K562 (cell line): ENCODE data around the gene RPS6KA4. TPM values are rescaled to one million over a fixed set of nuclear protein-coding genes. Genes with fewer than 3 reads are reported as not detected.

Experiments
- CBX1 ChIP-seq: sonication (generic); IDR thresholded peaks from 2 replicates; pipeline ENCODE4 v1.6.1; 2016; ENCODE audit warnings: antibody characterized with exemption, low read depth, mild to moderate bottlenecking
- CBX3 ChIP-seq, 2 experiments: IDR thresholded peaks; 1 replicate in 1 of 2; 2 replicates in 1 of 2; pipeline ENCODE4 v1.6.1; 2012; ENCODE audit warnings: inconsistent platforms in 2 of 2, low read length in 2 of 2, borderline replicate concordance in 1 of 2, control low read depth in 1 of 2
- HDAC2 ChIP-seq: fragments of 450-650 bp; IDR thresholded peaks from 2 replicates; pipeline ENCODE4 v1.6.1; 2016; ENCODE audit warnings: mild to moderate bottlenecking
- HDAC6 ChIP-seq: IDR thresholded peaks from 2 replicates; pipeline ENCODE4 v1.6.1; 2012; ENCODE audit warnings: low read depth, mild to moderate bottlenecking, control low read depth, inconsistent platforms, low read length, moderate library complexity
- IFI16 ChIP-seq: fragments of 250-450 bp; sonication (Bioruptor Pico); IDR thresholded peaks from 2 replicates; pipeline ENCODE4 v2.1.2; 2022; ENCODE audit warnings: mild to moderate bottlenecking, inconsistent platforms
- MCM5 ChIP-seq: fragments of 450-650 bp; IDR thresholded peaks from 2 replicates; pipeline ENCODE4 v1.6.1; 2016; ENCODE audit warnings: low read depth
- MTF1 ChIP-seq: fragments of 250-450 bp; sonication (Bioruptor Pico); IDR thresholded peaks from 2 replicates; pipeline ENCODE4 v1.9.0; 2021; ENCODE audit warnings: moderate library complexity, mild to moderate bottlenecking, inconsistent platforms, borderline replicate concordance
- NCOA2 ChIP-seq, 2 experiments: fragments of 450-650 bp; IDR thresholded peaks; 2 replicates each; pipeline ENCODE4 v1.6.1; 2018; ENCODE audit warnings: mild to moderate bottlenecking in 2 of 2, moderate library complexity in 1 of 2; ENCODE audit not compliant: partially characterized antibody in 2 of 2
- NFRKB ChIP-seq: fragments of 450-650 bp; IDR thresholded peaks from 2 replicates; pipeline ENCODE4 v1.6.1; 2016; ENCODE audit warnings: low read depth
- NR1H2 ChIP-seq: sonication (generic); formaldehyde crosslinking; IDR thresholded peaks from 2 replicates; pipeline ENCODE4 v1.4.0; 2020; ENCODE audit warnings: mild to moderate bottlenecking, missing genetic modification reagents
- NR2F6 ChIP-seq: fragments of 450-650 bp; formaldehyde crosslinking; IDR thresholded peaks from 2 replicates; pipeline ENCODE4 v1.4.0; 2020; ENCODE audit warnings: mild to moderate bottlenecking
- PPARD ChIP-seq: fragments of 250-450 bp; sonication (Bioruptor Pico); IDR thresholded peaks from 2 replicates; pipeline ENCODE4 v1.8.0; 2022; ENCODE audit warnings: inconsistent platforms, mild to moderate bottlenecking, moderate library complexity
- PRMT5 ChIP-seq: sonication (generic); formaldehyde crosslinking; IDR thresholded peaks from 2 replicates; pipeline ENCODE4 v1.5.0; 2020; ENCODE audit warnings: missing genetic modification reagents
- SAFB ChIP-seq: fragments of 200-400 bp; formaldehyde crosslinking; IDR thresholded peaks from 2 replicates; pipeline ENCODE4 v1.6.1; 2017; ENCODE audit warnings: low read depth, low read length, borderline replicate concordance
- SETDB1 ChIP-seq: IDR thresholded peaks from one replicate; pipeline ENCODE4 v1.6.1; 2012; ENCODE audit warnings: low read length, control low read depth, inconsistent platforms
- SMAD3 ChIP-seq: fragments of 450-650 bp; formaldehyde crosslinking; conservative IDR thresholded peaks from 2 replicates; pipeline ENCODE4 v1.4.0; 2020; ENCODE audit warnings: mild to moderate bottlenecking
- TCF7 ChIP-seq: sonication (generic); IDR thresholded peaks from 2 replicates; pipeline ENCODE4 v1.6.1; 2016; ENCODE audit warnings: antibody characterized with exemption, borderline replicate concordance
- XRCC5 ChIP-seq: fragments of 200-400 bp; formaldehyde crosslinking; IDR thresholded peaks from 2 replicates; pipeline ENCODE4 v1.6.1; 2017; ENCODE audit warnings: low read depth, mild to moderate bottlenecking, low read length
- ZNF121 ChIP-seq: sonication (generic); formaldehyde crosslinking; conservative IDR thresholded peaks from 2 replicates; pipeline ENCODE4 v1.8.0; 2022; ENCODE audit warnings: missing genetic modification reagents
- ZNF197 ChIP-seq: fragments of 200-800 bp; sonication (Bioruptor generic); IDR thresholded peaks from 2 replicates; pipeline ENCODE4 v1.6.1; 2016; ENCODE audit warnings: low read depth, missing genetic modification characterization, missing compliant biosample characterization
- ZNF347 ChIP-seq: fragments of 450-650 bp; formaldehyde crosslinking; IDR thresholded peaks from 2 replicates; pipeline ENCODE4 v1.4.0; 2020; ENCODE audit warnings: low read depth, mild to moderate bottlenecking, moderate library complexity
- ZNF696 ChIP-seq: fragments of 250-450 bp; sonication (Bioruptor Pico); conservative IDR thresholded peaks from 2 replicates; pipeline ENCODE4 v1.4.0; 2020; ENCODE audit warnings: mild to moderate bottlenecking, moderate library complexity
- polyA plus RNA-seq, 8 experiments: library from polyadenylated mRNA; depleted of rRNA in 4 of 8; stranded (reverse) in 5 of 8; unstranded in 3 of 8; fragments of >200 nt; fragmentation: Nextera tagmentation in 2 of 8; fragmentation: Illumina TruSeq in 1 of 8; extraction: Ambion mirVana in 2 of 8; extraction: Trizol in 1 of 8; gene quantifications; 2 replicates each; pipeline versions ENCODE4 v1.2.1 to v1.2.3, GENCODE V29; 2011 to 2014; ENCODE audit warnings: inconsistent platforms in 1 of 8, missing spikeins in 1 of 8
- total RNA-seq, 7 experiments: library from RNA; depleted of rRNA in 6 of 7; stranded (reverse); fragments of >200 nt in 6 of 7; fragmentation: Illumina TruSeq in 2 of 7; extraction: Trizol in 2 of 7; gene quantifications; 2 replicates each; pipeline versions ENCODE4 v1.2.1 to v1.2.3, GENCODE V29; 2011 to 2021; ENCODE audit warnings: low replicate concordance in 1 of 7
- TF ChIP-seq, protein P1 (sequence below): fragments of 250-450 bp; sonication (Bioruptor Pico); IDR thresholded peaks from 2 replicates; pipeline ENCODE4 v1.5.0; 2021; ENCODE audit warnings: mild to moderate bottlenecking, borderline replicate concordance
- TF ChIP-seq, protein P2 (sequence below): fragments of 250-450 bp; sonication (Bioruptor Pico); IDR thresholded peaks from 2 replicates; pipeline ENCODE4 v1.5.0; 2022; ENCODE audit warnings: mild to moderate bottlenecking
- TF ChIP-seq, protein P3 (sequence below): fragments of 200-800 bp; sonication (Bioruptor generic); IDR thresholded peaks from 2 replicates; pipeline ENCODE4 v1.6.1; 2017; ENCODE audit warnings: missing genetic modification characterization, missing compliant biosample characterization

Gene RPS6KA4
- total and polyA plus RNA-seq, 9 of the 15 experiments (the other 6 are each of a cell fraction or from before 2014, with no cell fraction given): 0.15 to 23.8 (median 9.8) TPM

DNA sequence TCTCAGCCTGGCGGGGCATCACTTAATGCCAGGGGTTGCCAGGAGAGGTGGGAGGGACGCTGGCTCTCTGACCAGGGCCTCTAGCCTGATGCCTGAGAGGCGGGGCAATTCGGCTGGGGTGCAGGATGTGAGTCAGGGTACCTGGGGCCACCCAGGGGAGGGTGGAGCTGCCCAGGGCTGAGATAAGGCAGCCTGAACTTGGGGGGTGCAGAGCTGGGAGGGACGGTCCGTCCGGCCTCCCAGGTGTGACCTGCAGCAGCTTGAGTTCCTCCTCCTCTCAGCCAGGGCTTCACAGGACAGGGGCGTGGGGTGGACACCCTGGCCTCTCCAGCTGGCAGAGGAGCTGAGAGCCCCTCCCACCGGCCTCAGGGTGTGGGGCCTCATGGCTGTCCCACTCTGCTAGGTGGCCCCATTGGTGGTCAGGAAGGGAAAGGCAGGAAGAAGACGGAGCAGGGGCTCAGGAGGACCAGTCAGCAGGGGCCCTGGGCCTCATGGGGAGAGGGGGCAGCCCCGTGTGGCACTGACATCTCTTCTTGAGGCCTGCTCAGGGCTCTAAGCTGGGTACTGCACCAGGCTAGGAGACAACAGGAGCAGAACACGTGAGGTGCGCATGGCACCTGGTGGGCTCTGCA is 942 bp upstream of the RPS6KA4 start (continued):
- TF ChIP-seq NCOA2 (IDR thresholded peaks at IDR 0.05; ENCODE audit: partially characterized antibody in 2 of 2) (no peak), HDAC2 (0 out of 2 replicates have a peak, but pooled peaks have one; percentile 25), SMAD3 (CRISPR knock-in tag) (no peak), NFRKB (no peak), IFI16 (CRISPR knock-in tag) (no peak), ZNF197 (no peak), PPARD (no peak), MCM5 (no peak), CBX1 (no peak), NR1H2 (CRISPR knock-in tag) (no peak), SAFB (no peak), SETDB1 (no peak), TCF7 (no peak), XRCC5 (no peak), NR2F6 (CRISPR knock-in tag) (no peak), PRMT5 (no peak), ZNF121 (CRISPR knock-in tag) (no peak), CBX3 (IDR thresholded peaks at IDR 0.05; ENCODE audit: borderline replicate concordance in 1 of 2, low read length in 2 of 2) (no peak), MTF1 (CRISPR knock-in tag) (no peak), ZNF696 (no peak), ZNF347 (CRISPR knock-in tag) (no peak), HDAC6 (no peak)
- TF ChIP-seq, protein P1, sequence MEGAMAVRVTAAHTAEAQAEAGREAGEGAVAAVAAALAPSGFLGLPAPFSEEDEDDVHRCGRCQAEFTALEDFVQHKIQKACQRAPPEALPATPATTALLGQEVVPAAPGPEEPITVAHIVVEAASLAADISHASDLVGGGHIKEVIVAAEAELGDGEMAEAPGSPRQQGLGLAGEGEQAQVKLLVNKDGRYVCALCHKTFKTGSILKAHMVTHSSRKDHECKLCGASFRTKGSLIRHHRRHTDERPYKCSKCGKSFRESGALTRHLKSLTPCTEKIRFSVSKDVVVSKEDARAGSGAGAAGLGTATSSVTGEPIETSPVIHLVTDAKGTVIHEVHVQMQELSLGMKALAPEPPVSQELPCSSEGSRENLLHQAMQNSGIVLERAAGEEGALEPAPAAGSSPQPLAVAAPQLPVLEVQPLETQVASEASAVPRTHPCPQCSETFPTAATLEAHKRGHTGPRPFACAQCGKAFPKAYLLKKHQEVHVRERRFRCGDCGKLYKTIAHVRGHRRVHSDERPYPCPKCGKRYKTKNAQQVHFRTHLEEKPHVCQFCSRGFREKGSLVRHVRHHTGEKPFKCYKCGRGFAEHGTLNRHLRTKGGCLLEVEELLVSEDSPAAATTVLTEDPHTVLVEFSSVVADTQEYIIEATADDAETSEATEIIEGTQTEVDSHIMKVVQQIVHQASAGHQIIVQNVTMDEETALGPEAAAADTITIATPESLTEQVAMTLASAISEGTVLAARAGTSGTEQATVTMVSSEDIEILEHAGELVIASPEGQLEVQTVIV (CRISPR knock-in tag): no peak
- TF ChIP-seq, protein P2, sequence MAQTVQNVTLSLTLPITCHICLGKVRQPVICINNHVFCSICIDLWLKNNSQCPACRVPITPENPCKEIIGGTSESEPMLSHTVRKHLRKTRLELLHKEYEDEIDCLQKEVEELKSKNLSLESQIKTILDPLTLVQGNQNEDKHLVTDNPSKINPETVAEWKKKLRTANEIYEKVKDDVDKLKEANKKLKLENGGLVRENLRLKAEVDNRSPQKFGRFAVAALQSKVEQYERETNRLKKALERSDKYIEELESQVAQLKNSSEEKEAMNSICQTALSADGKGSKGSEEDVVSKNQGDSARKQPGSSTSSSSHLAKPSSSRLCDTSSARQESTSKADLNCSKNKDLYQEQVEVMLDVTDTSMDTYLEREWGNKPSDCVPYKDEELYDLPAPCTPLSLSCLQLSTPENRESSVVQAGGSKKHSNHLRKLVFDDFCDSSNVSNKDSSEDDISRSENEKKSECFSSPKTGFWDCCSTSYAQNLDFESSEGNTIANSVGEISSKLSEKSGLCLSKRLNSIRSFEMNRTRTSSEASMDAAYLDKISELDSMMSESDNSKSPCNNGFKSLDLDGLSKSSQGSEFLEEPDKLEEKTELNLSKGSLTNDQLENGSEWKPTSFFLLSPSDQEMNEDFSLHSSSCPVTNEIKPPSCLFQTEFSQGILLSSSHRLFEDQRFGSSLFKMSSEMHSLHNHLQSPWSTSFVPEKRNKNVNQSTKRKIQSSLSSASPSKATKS (CRISPR knock-in tag): no peak
- TF ChIP-seq, protein P3, sequence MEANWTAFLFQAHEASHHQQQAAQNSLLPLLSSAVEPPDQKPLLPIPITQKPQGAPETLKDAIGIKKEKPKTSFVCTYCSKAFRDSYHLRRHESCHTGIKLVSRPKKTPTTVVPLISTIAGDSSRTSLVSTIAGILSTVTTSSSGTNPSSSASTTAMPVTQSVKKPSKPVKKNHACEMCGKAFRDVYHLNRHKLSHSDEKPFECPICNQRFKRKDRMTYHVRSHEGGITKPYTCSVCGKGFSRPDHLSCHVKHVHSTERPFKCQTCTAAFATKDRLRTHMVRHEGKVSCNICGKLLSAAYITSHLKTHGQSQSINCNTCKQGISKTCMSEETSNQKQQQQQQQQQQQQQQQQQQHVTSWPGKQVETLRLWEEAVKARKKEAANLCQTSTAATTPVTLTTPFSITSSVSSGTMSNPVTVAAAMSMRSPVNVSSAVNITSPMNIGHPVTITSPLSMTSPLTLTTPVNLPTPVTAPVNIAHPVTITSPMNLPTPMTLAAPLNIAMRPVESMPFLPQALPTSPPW (CRISPR knock-in tag): peak; percentile 60
